HS-27A (cell line): ENCODE measurements around the gene CABCOCO1.
"Not testable (repeated sequence)": the region's sequence is repeated elsewhere in the genome, so short reads cannot be mapped to it uniquely, and the experiment has no call there.

Experiments
- DNase-seq: peaks from one replicate; pipeline ENCODE4 v3.0.0-alpha.2; 2012; ENCODE audit warnings: low read depth, missing footprints

Gene CABCOCO1

DNA sequence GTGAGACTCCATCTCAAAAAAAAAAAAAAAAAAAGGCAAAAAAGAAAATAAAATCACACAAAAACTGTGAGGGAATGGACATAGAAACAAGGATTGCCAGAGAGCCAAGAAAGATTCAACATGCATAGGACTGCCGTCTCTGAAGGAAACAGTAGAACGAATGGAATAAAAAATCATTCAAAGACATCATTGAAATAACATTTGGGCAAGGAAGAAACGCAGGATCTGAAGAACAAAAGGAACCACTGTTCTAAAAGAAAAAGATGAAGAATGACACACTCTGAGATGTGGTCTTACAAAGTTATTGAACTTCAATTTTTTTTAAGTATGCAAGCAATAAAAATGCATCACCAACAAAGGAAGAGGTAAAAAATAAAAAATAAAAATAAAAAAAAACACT is 57.2 kb downstream of the CABCOCO1 start:
- no peak for DNase-seq

DNA sequence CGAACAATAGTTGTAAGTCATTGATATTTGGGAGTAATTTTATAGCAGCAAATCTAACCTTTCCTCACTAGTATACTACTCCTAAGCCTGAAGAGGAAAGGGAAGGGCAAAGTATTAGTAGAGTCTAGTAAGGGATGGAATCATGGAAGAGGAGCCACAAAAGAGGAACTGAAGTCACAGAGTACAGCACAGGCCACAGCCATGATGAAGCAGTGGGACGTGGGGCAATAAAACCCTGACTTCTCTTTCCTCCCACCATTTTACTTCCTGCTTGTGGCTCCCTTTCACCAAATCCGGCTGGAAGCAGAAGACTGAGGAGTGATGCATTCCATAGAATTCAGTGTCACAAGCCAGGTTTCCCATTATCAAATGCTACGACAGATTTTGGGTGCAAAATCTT is 58.7 kb downstream of the CABCOCO1 start:
- DNase-seq: no peak

- DNase-seq: not testable (repeated sequence)
These were observed 62.5 kb downstream of the CABCOCO1 start for GRCh38 chr10:61725221-61725620.

- no peak for DNase-seq
These were observed 66.9 kb downstream of the CABCOCO1 start for GRCh38 chr10:61729596-61729995.

GRCh38 chr10:61730671-61731070 is 67.9 kb downstream of the CABCOCO1 start:
- DNase-seq: no peak

- no peak for DNase-seq
These were observed 68.9 kb downstream of the CABCOCO1 start for GRCh38 chr10:61731638-61732037.

- no peak for DNase-seq
These were observed 70.0 kb downstream of the CABCOCO1 start for GRCh38 chr10:61732629-61733278.

DNA sequence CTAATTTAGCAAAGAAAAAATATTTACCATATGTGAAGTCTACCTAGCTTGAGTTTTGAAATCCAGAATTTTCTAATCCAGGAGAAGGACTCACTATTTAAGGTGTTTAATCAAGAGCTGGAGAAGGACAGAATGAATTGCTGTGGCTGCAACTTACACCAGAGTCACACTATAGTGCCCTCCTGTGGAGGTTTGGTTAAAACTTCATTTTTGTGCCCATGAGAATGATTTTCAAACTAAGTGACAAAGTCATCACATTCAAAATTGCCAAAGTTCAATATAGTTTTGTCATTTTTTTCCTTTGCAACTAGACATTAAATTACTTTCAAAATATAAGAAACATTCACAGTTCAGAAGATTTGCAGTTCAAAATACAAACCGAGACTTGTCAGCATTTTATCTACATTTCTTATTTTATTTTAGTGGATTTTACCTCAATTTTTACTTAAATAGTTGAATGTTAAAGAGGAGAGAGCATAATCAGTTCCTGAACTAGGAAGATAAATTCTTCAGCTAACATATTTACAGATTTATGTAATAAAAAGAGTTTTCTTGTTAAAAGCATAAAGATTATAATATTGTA is 70.7 kb downstream of the CABCOCO1 start:
- no peak for DNase-seq

- no peak for DNase-seq
These were observed 73.2 kb downstream of the CABCOCO1 start for GRCh38 chr10:61735882-61736281.

DNA sequence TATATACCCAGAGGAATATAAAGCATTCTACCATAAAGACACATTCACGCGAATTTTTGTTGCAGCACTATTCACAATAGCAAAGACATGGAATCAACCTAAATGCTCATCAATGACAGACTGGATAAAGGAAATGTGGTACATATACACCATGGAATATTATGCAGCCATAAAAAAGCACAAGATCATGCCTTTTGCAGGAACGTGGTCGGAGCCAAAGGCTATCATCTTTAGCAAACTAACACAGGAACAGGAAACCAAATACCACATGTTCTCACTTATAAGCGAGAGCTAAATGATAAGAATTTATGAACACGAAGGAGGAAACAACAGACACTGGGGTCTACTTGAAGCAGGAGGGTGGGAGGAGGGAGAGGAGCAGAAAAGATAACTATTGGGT is 74.7 kb downstream of the CABCOCO1 start:
- DNase-seq: not testable (repeated sequence)

DNA sequence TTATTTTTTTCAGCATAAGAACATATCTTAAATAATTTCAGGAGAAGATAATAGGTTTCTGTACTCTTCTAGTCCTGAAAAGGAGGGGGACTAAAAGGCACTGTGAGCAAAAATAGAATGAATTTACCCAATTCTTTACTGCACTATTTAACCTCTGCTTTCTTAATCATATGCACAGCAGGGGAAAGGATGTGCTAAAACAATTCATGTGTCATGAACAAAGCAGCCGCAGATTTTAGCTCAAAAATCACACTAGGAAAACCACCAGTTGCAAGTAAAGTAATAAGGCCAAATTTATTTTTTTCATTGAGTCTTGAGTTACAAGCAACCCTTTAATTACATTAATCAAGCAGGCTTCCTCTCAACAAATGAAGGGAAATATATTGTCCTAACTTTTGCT is 80.1 kb downstream of the CABCOCO1 start:
- DNase-seq: no peak

- DNase-seq: no peak
These were observed 81.7 kb downstream of the CABCOCO1 start for GRCh38 chr10:61744469-61744868.

DNA sequence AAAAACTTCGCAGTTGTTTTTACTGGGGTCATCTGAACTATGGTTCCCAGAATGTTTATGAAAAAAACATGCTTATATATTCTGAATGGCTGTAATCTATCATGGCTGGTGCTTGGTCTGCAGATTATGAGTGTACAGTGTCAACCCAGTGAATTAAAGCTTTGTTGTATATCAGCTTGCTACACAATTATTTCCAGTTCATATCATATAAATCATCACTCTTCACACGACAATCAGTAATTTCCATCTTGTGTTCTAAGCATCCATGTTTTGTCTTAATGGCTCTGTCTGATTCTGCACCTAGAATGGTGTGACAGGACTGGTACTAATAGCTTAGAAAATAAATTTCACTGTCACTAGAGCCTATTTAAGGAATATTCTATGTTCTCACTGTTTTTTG is 83.6 kb downstream of the CABCOCO1 start:
- DNase-seq: no peak

DNA sequence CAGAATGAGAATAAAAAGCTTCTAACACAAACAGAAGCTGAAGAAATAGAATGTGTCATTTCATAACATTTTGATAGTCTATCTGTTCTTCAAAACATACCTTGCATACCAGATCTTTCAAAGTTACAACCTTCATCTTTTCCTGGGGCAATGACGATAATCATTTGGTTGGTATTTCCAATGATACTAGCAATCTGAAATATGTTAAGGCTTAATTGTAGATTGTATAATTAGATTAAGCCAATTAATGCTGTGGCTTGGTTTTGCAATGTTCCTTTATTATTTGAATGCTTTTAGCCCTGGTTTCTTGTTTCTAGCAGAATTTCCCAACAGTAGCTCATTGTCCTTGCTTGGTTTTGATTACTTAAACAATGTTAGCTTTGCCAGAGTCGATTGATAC is 84.6 kb downstream of the CABCOCO1 start:
- no peak for DNase-seq

DNA sequence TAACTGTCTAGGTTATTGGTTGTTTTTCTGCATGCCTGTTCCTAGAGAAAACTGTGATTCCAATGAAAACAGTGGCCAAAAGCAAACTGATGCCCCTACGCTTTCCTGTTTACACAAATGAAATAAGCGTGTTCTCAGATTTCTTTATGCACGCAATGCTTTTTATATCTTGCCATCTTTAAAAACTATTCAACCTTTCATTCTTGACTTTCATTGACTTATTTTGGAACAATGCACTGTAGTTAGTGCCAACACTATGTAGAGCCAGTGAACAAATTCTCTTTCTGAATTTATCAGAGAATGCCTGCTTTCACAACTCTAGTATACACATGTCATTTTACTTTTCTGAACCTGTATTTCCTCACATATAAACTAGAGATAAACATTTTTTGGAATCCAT is 86.6 kb downstream of the CABCOCO1 start:
- no peak for DNase-seq

- DNase-seq: peak; percentile 35
These were observed 88.3 kb downstream of the CABCOCO1 start for GRCh38 chr10:61750943-61751471.

- no peak for DNase-seq
These were observed 88.9 kb downstream of the CABCOCO1 start for GRCh38 chr10:61751599-61751998.

- DNase-seq: peak; percentile 36
These were observed 89.6 kb downstream of the CABCOCO1 start for GRCh38 chr10:61752111-61753011.

DNA sequence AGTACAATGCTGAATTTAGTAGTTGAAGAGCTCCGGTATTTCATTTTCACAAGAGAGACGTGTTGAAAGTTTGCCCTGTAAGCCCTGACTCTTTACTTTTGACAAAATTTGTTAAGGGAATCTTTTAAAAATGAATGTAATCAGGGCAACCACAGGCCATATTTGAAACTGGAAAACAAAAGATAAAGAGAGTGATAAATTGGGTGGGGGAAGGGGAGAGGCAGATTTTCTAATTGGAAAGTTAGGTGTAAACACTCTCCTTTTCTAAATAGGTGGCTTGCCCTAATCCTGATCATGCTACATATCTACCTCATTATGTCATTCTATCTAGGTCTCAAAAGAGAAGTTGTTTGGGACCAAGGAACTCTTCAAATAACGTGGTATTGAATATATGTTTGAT is 90.7 kb downstream of the CABCOCO1 start:
- DNase-seq: no peak

- no peak for DNase-seq
These were observed 92.1 kb downstream of the CABCOCO1 start for GRCh38 chr10:61754587-61755550.

- no peak for DNase-seq
These were observed 94.3 kb downstream of the CABCOCO1 start for GRCh38 chr10:61757001-61757400.
